PFSK-1 (cell line): ENCODE results near the gene IGDCC3.

Experiments used
- FOXP2 ChIP-seq: optimal IDR thresholded peaks from 2 replicates; pipeline ENCODE3; 2011; ENCODE audit warnings: borderline replicate concordance, control low read depth, inconsistent platforms; ENCODE audit not compliant: insufficient read depth; ENCODE audit errors: extremely low read length, extremely low read depth
- POLR2AphosphoS5 ChIP-seq: IDR thresholded peaks from 2 replicates; pipeline ENCODE4 v1.6.1; 2012; ENCODE audit warnings: low read depth, mild to moderate bottlenecking, control low read depth, low read length, moderate library complexity
- REST ChIP-seq, 2 experiments: IDR thresholded peaks; 2 replicates each; pipeline versions ENCODE4 v1.6.1 to v1.8.0; 2011 to 2012; ENCODE audit warnings: low read depth in 2 of 2, low read length in 2 of 2, control low read depth in 1 of 2, inconsistent platforms in 1 of 2, mild to moderate bottlenecking in 1 of 2, moderate library complexity in 1 of 2; ENCODE audit not compliant: insufficient read depth in 1 of 2
- SIN3A ChIP-seq: IDR thresholded peaks from 2 replicates; pipeline ENCODE4 v1.6.1; 2012; ENCODE audit warnings: mild to moderate bottlenecking, low read length, moderate library complexity, borderline replicate concordance; ENCODE audit not compliant: insufficient read depth
- TAF1 ChIP-seq: IDR thresholded peaks from 2 replicates; pipeline ENCODE4 v1.6.1; 2012; ENCODE audit warnings: low read length, control low read depth, borderline replicate concordance; ENCODE audit not compliant: insufficient read depth

IGDCC3 gene

GRCh38 chr15:65399001-65399706, 21.4 kb upstream of the IGDCC3 start:
- TF ChIP-seq TAF1, result no peak
- TF ChIP-seq REST (IDR thresholded peaks at IDR 0.05; ENCODE audit: insufficient read depth in 1 of 2, low read depth in 2 of 2, low read length in 2 of 2), result no peak
- TF ChIP-seq POLR2AphosphoS5, result no peak
- no peak for TF ChIP-seq FOXP2
- no peak for TF ChIP-seq SIN3A

- no peak for TF ChIP-seq POLR2AphosphoS5
Observed at GRCh38 chr15:65396965-65397317, 19.1 kb upstream of the IGDCC3 start.

GRCh38 chr15:65396283-65396964, 18.6 kb upstream of the IGDCC3 start:
- TF ChIP-seq TAF1 (no peak), FOXP2 (no peak), REST (IDR thresholded peaks at IDR 0.05; ENCODE audit: insufficient read depth in 1 of 2, low read depth in 2 of 2, low read length in 2 of 2) (no peak), SIN3A (no peak), POLR2AphosphoS5 (no peak)

GRCh38 chr15:65395567-65396202, 17.9 kb upstream of the IGDCC3 start:
- TF ChIP-seq SIN3A (no peak), FOXP2 (no peak), TAF1 (no peak), REST (IDR thresholded peaks at IDR 0.05; ENCODE audit: insufficient read depth in 1 of 2, low read depth in 2 of 2, low read length in 2 of 2) (no peak), POLR2AphosphoS5 (no peak)

GRCh38 chr15:65394936-65395335, 17.1 kb upstream of the IGDCC3 start:
- TF ChIP-seq SIN3A (no peak), FOXP2 (no peak), POLR2AphosphoS5 (no peak), REST (IDR thresholded peaks at IDR 0.05; ENCODE audit: insufficient read depth in 1 of 2, low read depth in 2 of 2, low read length in 2 of 2) (no peak), TAF1 (no peak)
